Measurements from ENCODE around the gene SMAD7. TPM values are rescaled to one million over a fixed set of nuclear protein-coding genes. Genes with fewer than 3 reads are reported as not detected.

SMAD7 gene
- total RNA-seq, 2 experiments from 2014 or later: 2.9 to 15.1 TPM

DNA sequence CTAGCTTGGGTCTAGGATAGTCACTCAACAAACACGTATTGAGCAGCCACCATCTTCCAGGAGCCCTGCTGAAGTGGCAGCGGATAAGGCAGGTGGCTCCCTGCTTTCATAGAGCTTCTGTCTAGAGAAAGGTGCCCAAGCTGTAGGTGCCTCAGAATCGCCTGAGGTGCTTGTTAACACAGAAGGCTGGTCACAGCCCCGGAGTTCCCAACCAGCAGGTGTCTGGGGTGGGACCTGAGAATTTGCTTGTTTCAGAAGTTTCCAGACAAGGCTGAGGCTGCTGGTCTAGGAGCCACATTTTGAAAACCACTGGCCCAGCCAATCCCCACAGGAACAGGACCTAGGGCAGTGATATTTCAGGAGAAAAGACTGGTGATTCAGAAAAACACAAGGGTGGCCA lies 45.3 kb upstream of the SMAD7 start:
- Histone ChIP-seq H3K9me3 (ENCODE audit: low read length) (no peaks in the 10 kb centered on the region), H3K4me2 (ENCODE audit: low read length) (no peak overlapping the region), H2AFZ (ENCODE audit: low read length) (no peak overlapping the region), H4K20me1 (ENCODE audit: insufficient read depth, low read length) (no peaks in the 10 kb centered on the region), H3K27ac (ENCODE audit: low read depth, low read length, poor library complexity, severe bottlenecking) (no peak overlapping the region), H3K4me1 (ENCODE audit: insufficient read depth, low read length, poor library complexity, severe bottlenecking) (peaks cover 17% of the 10 kb centered on the region), H3K9me2 (ENCODE audit: insufficient read depth, low read length) (no peaks in the 10 kb centered on the region), H3K4me3 (ENCODE audit: low read depth, low read length, poor library complexity, severe bottlenecking) (no peak overlapping the region), H3K36me3 (ENCODE audit: insufficient read depth, low read length) (no peaks in the 10 kb centered on the region), H3K79me2 (ENCODE audit: insufficient read depth, low read depth, low read length) (no peaks in the 10 kb centered on the region)
- DNase-seq (ENCODE audit: low spot score): no peak
- ChIA-PET CTCF (ENCODE audit: unreplicated experiment) (interaction anchor here (0.6 kb wide), 1 partner anchor 491 kb away, joined by 3 read pairs; the partner anchor contains the start of gene C18orf32), POLR2A (no interaction called here)
- intact Hi-C loops (cut with micrococcal nuclease; ENCODE audit: unreplicated experiment): no loop called here
- TF ChIP-seq EZH2phosphoT487 (IDR thresholded peaks at IDR 0.05; ENCODE audit: borderline replicate concordance, low read depth, low read length): no peak
- TF ChIP-seq, protein P1, sequence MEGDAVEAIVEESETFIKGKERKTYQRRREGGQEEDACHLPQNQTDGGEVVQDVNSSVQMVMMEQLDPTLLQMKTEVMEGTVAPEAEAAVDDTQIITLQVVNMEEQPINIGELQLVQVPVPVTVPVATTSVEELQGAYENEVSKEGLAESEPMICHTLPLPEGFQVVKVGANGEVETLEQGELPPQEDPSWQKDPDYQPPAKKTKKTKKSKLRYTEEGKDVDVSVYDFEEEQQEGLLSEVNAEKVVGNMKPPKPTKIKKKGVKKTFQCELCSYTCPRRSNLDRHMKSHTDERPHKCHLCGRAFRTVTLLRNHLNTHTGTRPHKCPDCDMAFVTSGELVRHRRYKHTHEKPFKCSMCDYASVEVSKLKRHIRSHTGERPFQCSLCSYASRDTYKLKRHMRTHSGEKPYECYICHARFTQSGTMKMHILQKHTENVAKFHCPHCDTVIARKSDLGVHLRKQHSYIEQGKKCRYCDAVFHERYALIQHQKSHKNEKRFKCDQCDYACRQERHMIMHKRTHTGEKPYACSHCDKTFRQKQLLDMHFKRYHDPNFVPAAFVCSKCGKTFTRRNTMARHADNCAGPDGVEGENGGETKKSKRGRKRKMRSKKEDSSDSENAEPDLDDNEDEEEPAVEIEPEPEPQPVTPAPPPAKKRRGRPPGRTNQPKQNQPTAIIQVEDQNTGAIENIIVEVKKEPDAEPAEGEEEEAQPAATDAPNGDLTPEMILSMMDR (conservative IDR thresholded peaks at IDR 0.05; ENCODE audit: low read length): no peak
- BruUV-seq (replicated peaks): no TSS peak

DNA sequence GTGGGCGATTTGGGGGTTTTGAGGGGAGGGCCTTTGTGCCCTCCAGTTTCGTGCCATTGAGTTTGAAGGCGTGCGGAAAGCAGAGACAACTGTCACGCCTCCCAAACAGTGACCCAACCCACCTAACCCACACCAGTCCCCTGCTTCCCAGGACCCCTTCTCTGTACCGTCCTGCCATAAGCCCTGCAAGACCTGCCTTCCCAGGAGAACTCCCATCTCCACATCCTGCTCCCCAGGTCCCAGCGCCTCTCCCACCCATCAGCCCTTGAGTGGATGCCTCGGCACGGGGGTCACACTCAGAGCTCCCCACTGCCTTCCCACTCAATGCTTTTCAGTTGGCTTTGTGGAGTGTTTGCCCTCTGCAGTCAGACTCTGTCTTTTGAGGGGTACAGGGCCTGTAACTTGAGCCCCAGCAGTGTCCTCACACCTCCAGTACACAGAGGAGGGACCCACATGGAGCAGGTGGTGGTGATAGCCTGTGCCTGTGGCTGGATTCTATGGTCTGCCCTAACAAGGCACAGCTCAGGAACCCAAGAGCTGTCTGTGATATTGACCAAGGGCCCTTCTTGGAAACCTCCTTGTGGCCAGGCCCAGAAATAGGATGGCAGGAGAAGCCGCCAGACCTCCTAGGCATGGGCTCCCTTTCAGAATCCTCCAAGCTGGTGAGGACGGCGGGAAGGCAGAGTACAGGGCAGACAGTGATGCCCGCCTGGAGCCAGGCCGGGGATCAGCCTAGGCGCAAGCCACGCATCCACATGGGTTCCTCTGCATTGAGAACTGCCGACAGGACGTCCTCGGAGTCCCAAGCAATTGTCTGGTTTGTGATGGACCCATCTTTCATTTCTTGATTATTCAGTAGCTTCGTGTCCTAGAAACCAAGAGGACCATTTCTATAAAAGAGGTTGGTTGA lies 44.4 kb upstream of the SMAD7 start:
- H3K4me1 ChIP-seq (ENCODE audit: insufficient read depth, low read length, poor library complexity, severe bottlenecking): peaks cover 17% of the 10 kb centered on the region
- no peak for DNase-seq (ENCODE audit: low spot score)
- no peaks in the 10 kb centered on the region for H3K9me2 ChIP-seq (ENCODE audit: insufficient read depth, low read length)
- H4K20me1 ChIP-seq (ENCODE audit: insufficient read depth, low read length): no peaks in the 10 kb centered on the region
- H2AFZ ChIP-seq (ENCODE audit: low read length): no peak overlapping the region
- POLR2A ChIA-PET: no interaction called here
- H3K36me3 ChIP-seq (ENCODE audit: insufficient read depth, low read length): no peaks in the 10 kb centered on the region
- H3K4me3 ChIP-seq (ENCODE audit: low read depth, low read length, poor library complexity, severe bottlenecking): no peak overlapping the region
- CTCF ChIA-PET (ENCODE audit: unreplicated experiment): interaction anchor here (0.6 kb wide), 1 partner anchor 492 kb away, joined by 3 read pairs; the partner anchor contains the start of gene C18orf32
- no peak for TF ChIP-seq EZH2phosphoT487 (IDR thresholded peaks at IDR 0.05; ENCODE audit: borderline replicate concordance, low read depth, low read length)
- TF ChIP-seq, protein P1 (conservative IDR thresholded peaks at IDR 0.05; ENCODE audit: low read length): no peak
- H3K27ac ChIP-seq (ENCODE audit: low read depth, low read length, poor library complexity, severe bottlenecking): no peak overlapping the region
- no peaks in the 10 kb centered on the region for H3K79me2 ChIP-seq (ENCODE audit: insufficient read depth, low read depth, low read length)
- no peak overlapping the region for H3K4me2 ChIP-seq (ENCODE audit: low read length)
- intact Hi-C loops (cut with micrococcal nuclease; ENCODE audit: unreplicated experiment): no loop called here
- no peaks in the 10 kb centered on the region for H3K9me3 ChIP-seq (ENCODE audit: low read length)
- no TSS peak for BruUV-seq (replicated peaks)

Data from OCI-LY7 (cell line).